Calu3 (cell line): ENCODE results near the gene SMTN. TPM values are rescaled to one million over a fixed set of nuclear protein-coding genes. Genes with fewer than 3 reads are reported as not detected.

ENCODE experiments used
- BruUV-seq: library from RNA; stranded (reverse); fragments of 400-500 nt; replicated peaks from 2 replicates; lab custom pipeline; 2021; lab: Mats Ljungman, UMichigan
- CTCF ChIA-PET: fragments of 300-600 bp; sonication (Branson Sonifier 250); formaldehyde crosslinking; loops from one replicate; lab custom pipeline; 2022; ENCODE audit warnings: antibody characterized with exemption; lab: Charles Lee
- DNase-seq: peaks from one replicate; pipeline ENCODE4 v3.0.0; 2022
- H3K27ac Mint-ChIP-seq: one replicate; pipeline ENCODE4 v1.8.0; 2022; ENCODE audit warnings: mixed read lengths; ENCODE audit not compliant: unreplicated experiment
- H3K27me3 Mint-ChIP-seq: one replicate; pipeline ENCODE4 v1.8.0; 2022; ENCODE audit warnings: mixed read lengths; ENCODE audit not compliant: unreplicated experiment
- H3K36me3 Mint-ChIP-seq: one replicate; pipeline ENCODE4 v1.8.0; 2022; ENCODE audit warnings: mild to moderate bottlenecking, moderate library complexity, mixed read lengths; ENCODE audit not compliant: insufficient read depth, unreplicated experiment
- H3K4me1 Mint-ChIP-seq: one replicate; pipeline ENCODE4 v1.8.0; 2022; ENCODE audit warnings: mild to moderate bottlenecking, low read depth, mixed read lengths; ENCODE audit not compliant: unreplicated experiment
- H3K4me3 Mint-ChIP-seq: one replicate; pipeline ENCODE4 v1.8.0; 2022; ENCODE audit warnings: mild to moderate bottlenecking, low read depth, moderate library complexity, mixed read lengths; ENCODE audit not compliant: unreplicated experiment
- H3K9me3 Mint-ChIP-seq: one replicate; pipeline ENCODE4 v1.8.0; 2022; ENCODE audit warnings: low read depth, mixed read lengths; ENCODE audit not compliant: unreplicated experiment
- CTCF ChIP-seq: fragments of 200-600 bp; IDR thresholded peaks from one replicate; pipeline ENCODE4 v1.8.0; 2022; ENCODE audit warnings: antibody characterized with exemption; ENCODE audit not compliant: unreplicated experiment
- intact Hi-C: fragments of 100-400 bp; cut with micrococcal nuclease; formaldehyde crosslinking; loops from one replicate; pipeline ENCODE4 v1.10.0; 2022; ENCODE audit not compliant: unreplicated experiment
- total RNA-seq: library from RNA; stranded (reverse); gene quantifications from 2 replicates; pipeline ENCODE4 v1.2.3, GENCODE V29; 2022

SMTN gene
- total RNA-seq, 1 experiment from 2014 or later, result 61.0 TPM

- peaks cover 8% of the 10 kb centered on the region for H3K4me1 Mint-ChIP-seq
- H3K36me3 Mint-ChIP-seq, result peaks cover 35% of the 10 kb centered on the region
- BruUV-seq, result no TSS peak
- no peaks in the 10 kb centered on the region for H3K9me3 Mint-ChIP-seq
- no peaks in the 10 kb centered on the region for H3K27me3 Mint-ChIP-seq
- intact Hi-C loops, result no loop called here
- no peak for TF ChIP-seq CTCF
- H3K4me3 Mint-ChIP-seq, result no peak overlapping the region
- CTCF ChIA-PET, result interaction anchor here (1.2 to 1.5 kb wide), 2 partner anchors 9 to 22 kb away, joined by 3 to 5 read pairs; partner anchors contain the start of gene SMTN
- no peak overlapping the region for H3K27ac Mint-ChIP-seq
- DNase-seq, result no peak
These were observed 22.0 kb downstream of the SMTN start for GRCh38 chr22:31103111-31103510.

GRCh38 chr22:31103899-31104694 is 23.0 kb downstream of the SMTN start:
- no peak for DNase-seq
- no TSS peak for BruUV-seq
- no peak overlapping the region for H3K27ac Mint-ChIP-seq
- H3K4me3 Mint-ChIP-seq, result no peak overlapping the region
- peaks cover 30% of the 10 kb centered on the region for H3K36me3 Mint-ChIP-seq
- no peaks in the 10 kb centered on the region for H3K9me3 Mint-ChIP-seq
- no peaks in the 10 kb centered on the region for H3K27me3 Mint-ChIP-seq
- no peak for TF ChIP-seq CTCF
- CTCF ChIA-PET, result no interaction called here
- intact Hi-C loops, result no loop called here
- H3K4me1 Mint-ChIP-seq, result peaks cover 8% of the 10 kb centered on the region

- intact Hi-C loops, result no loop called here
These were observed 23.8 kb downstream of the SMTN start for GRCh38 chr22:31104869-31105268.

GRCh38 chr22:31105282-31105929 is 24.3 kb downstream of the SMTN start:
- CTCF ChIA-PET, result no interaction called here
- Mint-ChIP-seq H3K27ac (no peak overlapping the region), H3K4me1 (peaks cover 8% of the 10 kb centered on the region), H3K27me3 (no peaks in the 10 kb centered on the region), H3K9me3 (no peaks in the 10 kb centered on the region), H3K4me3 (no peak overlapping the region), H3K36me3 (peaks cover 30% of the 10 kb centered on the region)
- intact Hi-C loops, result no loop called here
- BruUV-seq, result no TSS peak
- no peak for TF ChIP-seq CTCF
- no peak for DNase-seq

More at GRCh38 chr22:31104869-31105268, 23.8 kb downstream of the SMTN start:
- H3K27me3 Mint-ChIP-seq, result no peaks in the 10 kb centered on the region
- no TSS peak for BruUV-seq
- peaks cover 8% of the 10 kb centered on the region for H3K4me1 Mint-ChIP-seq
- H3K4me3 Mint-ChIP-seq, result no peak overlapping the region
- TF ChIP-seq CTCF, result no peak
- DNase-seq, result no peak
- peaks cover 30% of the 10 kb centered on the region for H3K36me3 Mint-ChIP-seq
- H3K9me3 Mint-ChIP-seq, result no peaks in the 10 kb centered on the region
- no peak overlapping the region for H3K27ac Mint-ChIP-seq
- CTCF ChIA-PET, result no interaction called here
